ENCODE results near the gene TAS1R2.

DNA sequence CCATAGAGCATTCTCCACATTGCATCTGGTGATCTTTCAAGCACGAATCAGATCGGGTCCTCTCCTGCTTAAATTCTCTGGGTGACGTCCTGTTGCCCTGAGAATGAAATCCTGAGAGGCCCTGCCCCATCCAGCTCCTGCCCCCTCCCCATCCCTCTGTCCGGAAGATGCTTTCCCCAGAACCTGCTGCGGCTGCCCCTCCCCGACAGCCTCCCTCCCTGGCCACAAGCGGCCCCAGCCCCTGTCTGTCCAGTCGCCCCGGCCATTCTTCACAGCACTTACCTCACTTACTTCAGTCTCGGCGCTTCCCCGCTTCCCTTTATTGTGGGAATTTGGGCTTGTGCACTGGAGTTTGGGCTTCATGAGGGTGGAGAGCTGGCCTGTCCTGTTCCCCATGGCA lies 40.3 kb downstream of the TAS1R2 start:
- TF ChIP-seq PCBP1 (IDR thresholded peaks at IDR 0.05; ENCODE audit: borderline replicate concordance, low read depth, low read length) (no peak), HNRNPH1 (optimal IDR thresholded peaks at IDR 0.05; ENCODE audit: low read depth, low read length) (no peak)

Measured in HepG2 (cell line).